Right renal pelvis (tissue), 4 donors: ENCODE measurements around the gene CRYBB3. TPM values are rescaled to one million over a fixed set of nuclear protein-coding genes. Genes with fewer than 3 reads are reported as not detected.
"Not testable (repeated sequence)": the region's sequence is repeated elsewhere in the genome, so short reads cannot be mapped to it uniquely, and the experiment has no call there.

Experiments
- DNase-seq, 4 donors: peaks; one replicate each; pipeline ENCODE4 v3.0.0-alpha.2; 2013; ENCODE audit warnings: low read depth in 4 of 4, low spot score in 3 of 4, missing footprints in 1 of 4
- polyA plus RNA-seq, 4 donors: library from polyadenylated mRNA; unstranded; fragments of 120-200 nt; gene quantifications; one replicate each; pipeline ENCODE4 v1.2.1, GENCODE V29; 2013; ENCODE audit not compliant: insufficient read length in 4 of 4

The CRYBB3 gene
- polyA plus RNA-seq, 4 donors = 0.23 to 0.32 TPM; not detected in 2

DNA sequence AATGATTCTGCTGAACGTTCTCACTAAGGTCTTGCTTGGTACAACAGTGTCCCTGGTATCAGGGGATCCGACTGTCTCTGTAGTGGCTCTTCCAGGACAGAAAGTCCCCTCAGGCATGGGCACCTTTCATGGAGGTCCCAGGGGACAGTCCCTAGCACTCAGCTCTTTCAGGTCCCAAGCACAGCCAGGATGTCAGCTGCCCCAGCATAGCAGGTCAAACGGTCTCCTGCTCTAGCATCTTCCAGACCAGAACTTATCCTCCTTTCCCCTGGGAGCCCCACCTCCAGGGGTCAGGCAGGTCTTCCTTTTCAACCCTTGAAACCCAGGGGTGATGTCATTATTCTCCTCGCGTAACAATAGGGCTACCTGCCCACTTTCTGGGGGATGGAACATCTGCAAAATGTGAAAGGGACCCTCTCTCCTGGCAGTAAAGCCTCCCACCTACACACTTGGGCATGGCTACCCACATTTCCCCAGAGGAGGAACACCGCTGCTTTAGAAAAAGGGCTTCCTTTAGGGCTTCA lies 24.7 kb upstream of the CRYBB3 start:
- no peak for DNase-seq

DNA sequence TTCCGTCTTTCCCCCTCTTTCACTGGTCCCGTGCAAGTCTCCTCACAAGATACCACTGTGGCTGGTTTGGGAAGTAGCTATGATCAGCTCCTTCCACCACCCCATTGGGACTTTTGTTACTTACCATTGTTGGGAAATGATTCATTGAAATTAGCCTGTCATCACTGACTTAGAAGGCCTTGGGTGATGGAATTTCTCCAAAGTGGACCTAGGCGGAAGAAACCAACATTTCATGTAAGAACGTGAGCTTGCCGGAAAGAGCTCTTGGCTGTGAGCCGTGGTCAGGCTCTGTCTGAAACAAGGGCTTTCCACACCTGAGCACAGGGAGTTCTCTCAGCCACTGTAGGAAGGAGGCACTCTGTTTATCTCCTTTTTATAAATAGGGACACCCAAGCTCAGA lies 23.5 kb upstream of the CRYBB3 start:
- DNase-seq = no peak

DNA sequence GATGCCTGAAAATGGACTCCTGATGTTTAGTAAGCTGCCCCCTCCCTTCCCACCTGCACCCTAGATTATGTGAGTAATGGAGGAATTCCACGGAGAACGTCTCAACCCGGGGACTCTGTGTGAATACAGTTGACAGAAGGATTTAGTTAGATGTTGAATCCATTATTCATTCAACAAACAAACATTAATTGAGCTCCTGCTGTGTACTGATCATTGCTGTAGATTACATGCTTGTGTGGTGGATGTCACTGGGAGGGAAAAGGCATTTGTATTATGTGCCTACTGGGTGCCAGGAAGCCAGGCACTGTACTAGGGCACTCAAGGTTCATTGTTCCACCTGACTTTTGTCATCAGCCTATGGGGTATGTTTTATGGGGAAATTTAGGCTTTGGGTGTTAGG lies 22.9 kb upstream of the CRYBB3 start:
- no peak for DNase-seq

DNA sequence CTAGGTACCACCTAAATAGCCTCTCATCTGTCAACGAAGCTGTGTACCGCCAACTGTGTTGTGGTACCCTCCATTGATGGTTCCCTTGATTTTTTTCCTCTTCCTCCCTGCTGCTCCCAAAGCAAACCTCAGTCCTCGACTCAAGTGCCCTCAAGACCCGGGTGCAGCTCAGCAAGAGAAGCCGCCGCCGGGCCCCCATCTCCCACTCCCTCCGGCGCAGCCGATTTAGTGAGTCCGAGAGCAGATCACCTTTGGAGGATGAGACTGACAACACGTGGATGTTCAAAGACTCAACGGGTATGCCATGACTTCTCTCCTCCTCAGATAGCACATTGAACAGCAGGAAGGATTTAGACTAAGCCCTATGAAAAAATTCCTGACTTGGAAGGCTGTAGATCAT lies 22.4 kb upstream of the CRYBB3 start:
- DNase-seq = no peak

DNA sequence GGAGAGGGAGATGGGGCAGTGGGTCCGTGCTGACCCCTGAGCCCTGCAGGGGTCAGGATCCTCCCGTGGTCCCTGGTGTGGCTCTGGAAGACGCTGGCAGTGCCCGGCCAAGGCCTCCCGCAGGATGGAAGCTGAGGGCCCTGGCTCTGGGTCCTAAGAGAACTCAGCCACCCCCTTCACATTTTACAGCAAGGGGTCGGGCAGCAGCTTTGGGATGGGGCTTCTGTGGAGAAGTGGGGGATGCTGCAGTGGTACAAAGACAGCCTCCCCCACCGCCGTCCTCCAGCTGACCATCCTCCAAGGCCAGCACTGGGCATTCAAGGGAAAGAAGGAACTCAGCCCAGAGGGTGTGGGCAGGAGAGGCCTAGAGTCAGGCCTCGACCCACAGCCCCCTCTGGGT lies 21.8 kb upstream of the CRYBB3 start:
- DNase-seq = no peak

DNA sequence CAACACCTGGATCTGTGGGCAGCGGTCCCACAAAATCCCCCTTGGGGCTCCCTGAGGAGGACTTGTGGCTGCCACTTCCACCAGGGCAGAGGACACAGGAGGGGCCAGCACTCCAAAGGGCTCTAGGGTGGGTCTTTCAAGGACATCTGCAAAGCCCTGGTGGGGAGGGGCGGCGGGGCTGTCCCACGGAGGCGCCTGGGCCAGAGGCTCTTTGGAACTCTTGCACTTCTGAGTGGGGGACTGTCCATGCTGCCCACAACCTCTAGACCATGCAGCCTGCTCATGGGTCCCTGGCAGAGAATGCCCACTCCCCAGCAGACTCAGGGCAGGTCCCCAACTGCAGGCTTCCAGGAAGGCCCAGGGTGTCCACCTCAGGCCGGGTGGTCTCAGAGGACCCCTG lies 21.3 kb upstream of the CRYBB3 start:
- not testable (repeated sequence) for DNase-seq

DNA sequence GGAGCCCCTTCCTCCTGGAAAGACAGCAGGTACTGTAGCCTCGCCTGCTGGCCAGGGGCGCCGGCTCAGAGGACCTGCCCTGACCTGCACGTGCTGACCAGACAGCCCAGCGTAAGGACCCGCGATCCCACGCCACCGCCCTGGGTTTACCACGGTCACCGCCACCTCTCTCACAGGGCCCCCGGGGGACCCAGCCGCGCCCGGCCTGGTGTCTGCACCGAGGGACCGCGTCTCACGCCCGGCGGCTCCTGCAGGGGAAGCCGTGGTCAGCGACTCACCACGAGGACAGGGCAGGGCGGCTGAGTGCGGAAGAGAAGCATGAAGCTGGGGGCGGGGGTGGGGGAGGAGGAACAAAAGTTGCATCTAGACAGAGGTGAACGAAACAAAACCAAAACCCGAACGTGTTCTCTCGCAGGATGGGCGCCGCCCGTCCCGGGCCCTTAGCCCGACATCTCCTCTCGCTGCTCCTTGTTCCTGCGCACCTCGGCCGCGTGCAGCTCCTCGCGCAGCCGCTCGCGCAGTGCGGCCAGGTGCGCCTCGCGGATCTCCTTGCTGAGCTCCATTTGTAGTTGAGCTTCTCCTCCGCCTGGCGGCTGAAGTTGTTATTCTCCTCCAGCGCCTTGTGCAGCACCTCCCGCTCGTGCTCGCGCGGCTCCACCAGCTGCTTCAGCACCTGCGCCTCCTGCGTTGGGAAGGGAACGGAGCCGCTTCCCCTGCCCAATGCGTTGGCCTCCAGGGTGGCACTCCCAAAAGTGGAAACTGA lies 20.6 kb upstream of the CRYBB3 start:
- not testable (repeated sequence) for DNase-seq

DNA sequence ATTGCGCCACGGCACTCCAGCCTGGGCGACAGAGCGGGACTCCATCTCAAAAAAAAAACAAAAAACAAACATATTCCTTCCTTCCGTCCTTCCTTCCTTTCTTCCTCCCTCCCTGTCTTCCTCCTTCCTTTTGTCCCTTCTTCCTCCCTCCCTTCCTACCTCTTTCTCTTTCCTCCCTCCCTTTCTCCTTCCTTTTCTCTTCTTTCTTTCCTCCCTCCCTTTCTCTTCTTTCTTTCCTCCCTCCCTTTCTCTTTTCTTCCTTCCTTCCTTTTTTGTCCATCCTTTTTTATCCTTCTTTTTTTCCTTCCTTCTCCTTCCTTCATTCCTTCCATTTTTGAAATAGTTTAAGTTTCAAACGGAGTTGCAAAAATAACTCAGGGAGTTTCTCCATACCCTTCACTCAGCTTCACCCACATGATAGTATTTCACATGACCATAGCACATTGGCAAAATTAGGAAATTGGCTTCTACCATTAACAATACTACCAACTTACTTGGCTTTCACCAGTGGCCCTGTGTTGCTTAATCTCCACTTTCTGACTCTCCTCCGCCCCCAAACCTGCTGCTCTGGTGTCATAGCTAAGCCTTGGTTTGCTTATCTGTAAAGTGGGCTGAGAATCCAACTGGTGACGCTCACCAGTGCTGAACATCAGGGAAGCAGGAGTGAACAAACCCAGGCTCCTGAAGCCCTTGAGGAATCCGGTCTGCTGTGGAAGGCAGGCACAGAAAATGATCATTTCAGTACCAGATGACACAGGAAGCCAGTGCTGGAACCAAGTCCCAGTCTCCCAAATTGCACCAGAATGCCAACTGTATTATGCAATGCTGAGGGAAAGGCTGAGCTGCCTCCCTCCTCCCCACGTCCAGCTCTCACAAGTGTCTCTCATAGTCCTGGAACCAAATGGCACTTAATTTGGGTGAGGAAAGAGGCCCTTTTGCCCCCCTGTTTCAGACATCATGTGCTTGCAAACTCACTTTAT lies 17.2 kb upstream of the CRYBB3 start:
- no peak for DNase-seq

DNA sequence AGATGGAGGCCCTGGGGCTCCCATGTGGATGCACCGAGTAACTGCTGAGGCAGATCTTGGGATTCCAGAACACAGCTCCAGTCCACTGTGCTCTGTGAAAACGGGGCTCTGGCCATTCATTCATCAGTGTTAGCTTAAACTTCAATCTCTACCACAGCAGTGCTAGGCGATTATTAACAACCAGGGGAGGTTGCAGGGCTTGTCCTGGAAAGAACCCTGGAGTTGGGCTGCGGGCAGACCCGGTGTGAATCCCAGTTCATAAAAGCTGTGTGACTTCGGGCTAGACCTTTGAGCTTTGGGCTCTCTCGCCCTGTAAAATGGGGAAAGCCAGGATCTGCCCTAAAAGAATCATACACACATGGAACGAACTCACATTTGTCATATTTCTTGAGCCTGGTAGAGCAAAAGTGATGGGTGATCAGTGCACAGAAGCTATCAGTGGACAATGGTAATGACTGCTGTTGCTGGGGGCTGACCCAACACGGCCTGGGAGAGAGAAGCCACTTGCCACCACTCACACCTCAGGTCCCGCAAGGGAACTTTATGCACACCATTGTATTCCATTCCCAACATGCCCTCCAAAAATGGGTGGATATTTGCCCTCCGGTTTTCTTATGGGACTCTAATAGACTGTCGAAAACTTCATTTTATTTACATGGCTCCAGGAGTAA lies 15.6 kb upstream of the CRYBB3 start:
- DNase-seq = peak in 2 of 4 donors; percentile 16 to 28

DNA sequence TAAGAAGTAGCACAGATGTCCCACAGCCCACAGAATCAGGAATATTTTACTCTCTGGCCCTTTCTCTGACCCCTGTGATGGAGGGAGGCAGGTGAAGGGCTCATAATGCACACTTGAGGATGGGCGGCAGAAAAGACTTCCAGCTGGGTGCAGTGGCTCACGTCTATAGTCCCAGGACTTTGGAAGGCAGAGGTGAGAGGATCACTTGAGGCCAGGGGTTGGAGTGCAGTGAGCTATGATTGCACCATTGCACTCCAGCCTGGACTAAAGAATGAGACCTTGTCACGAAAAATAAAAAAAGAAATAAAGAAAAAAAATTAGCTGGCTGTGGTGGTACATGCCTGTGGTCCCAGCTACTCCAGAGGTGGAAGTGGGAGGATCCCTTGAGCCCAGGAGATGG lies 13.5 kb upstream of the CRYBB3 start:
- no peak for DNase-seq

DNA sequence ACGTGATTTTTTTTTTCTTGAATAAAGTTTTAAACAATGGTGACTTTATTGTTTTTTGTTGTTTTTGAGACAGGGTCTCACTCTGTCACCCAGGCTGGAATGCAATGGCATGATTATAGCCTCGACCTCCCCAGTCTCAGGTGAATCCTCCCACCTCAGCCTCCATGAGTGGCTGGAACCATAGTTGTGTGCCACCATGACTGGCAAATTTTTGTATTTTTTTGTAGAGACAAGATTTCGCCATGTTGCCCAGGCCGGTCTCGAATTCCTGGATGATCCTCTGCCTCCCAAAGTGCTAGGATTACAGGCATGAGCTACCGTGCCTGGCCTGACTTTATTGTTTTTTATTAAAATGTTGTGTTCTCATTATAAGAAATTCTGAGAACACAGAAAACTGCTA lies 12.2 kb upstream of the CRYBB3 start:
- DNase-seq = no peak

DNA sequence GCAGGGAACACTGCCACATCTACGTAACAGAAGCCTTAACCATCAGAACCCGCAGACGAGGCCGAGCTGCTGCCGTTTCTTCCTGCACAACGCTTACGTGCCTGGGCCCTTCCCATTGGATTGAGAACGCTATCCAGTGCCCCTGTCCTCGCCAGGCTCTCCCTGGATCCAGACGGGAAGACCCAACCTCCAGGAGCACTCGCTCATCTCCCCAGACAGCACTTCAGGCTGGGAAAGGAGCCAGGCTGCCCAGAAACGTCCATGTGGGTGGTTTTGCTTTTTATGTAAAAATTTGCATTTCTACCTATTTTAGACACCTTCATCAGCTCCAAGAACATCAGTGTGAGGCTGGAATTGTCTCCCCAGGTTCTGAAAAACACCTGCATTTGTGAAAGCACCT lies 7.3 kb upstream of the CRYBB3 start:
- no peak for DNase-seq

DNA sequence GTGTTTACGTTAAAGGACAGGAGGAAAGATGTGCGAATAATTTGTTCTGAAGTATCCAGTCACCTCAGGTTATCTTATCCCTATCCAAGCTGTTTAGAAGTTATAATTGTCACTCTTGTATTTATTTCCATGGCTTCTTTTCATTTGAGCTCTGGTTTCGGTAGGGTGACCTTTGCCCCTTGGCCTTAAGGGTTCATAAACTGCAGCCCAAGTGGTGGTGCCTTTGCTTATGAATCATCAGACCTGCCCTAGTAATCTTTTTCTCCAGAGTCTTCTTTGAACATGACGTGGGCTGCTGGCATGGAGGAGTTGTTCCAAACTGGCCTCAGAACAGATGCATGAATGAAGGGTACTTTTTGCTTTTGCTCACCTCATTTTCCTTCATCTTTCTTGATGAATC lies 6.5 kb upstream of the CRYBB3 start:
- DNase-seq = no peak

DNA sequence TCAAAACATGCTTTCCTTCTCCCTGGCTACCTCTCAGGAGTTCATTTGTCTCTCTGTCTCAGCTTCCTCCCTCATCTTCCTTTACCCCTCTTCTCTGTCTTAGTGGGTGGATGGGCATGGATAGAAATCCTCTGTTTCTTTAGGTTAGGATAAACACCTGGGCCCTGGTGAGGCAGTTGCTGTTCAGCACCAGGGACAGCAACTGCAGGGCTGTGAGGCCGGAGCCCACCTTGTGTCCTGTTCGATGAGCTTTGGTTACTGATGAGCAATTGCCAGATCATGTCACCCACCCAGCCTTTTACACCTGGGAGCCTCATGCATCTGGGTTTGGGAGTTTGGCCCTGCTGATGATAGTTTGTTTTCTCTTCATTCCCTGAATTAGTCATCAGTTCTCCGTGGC lies 6.1 kb upstream of the CRYBB3 start:
- DNase-seq = peak in 3 of 4 donors; percentile 22 to 32 (median 30)

DNA sequence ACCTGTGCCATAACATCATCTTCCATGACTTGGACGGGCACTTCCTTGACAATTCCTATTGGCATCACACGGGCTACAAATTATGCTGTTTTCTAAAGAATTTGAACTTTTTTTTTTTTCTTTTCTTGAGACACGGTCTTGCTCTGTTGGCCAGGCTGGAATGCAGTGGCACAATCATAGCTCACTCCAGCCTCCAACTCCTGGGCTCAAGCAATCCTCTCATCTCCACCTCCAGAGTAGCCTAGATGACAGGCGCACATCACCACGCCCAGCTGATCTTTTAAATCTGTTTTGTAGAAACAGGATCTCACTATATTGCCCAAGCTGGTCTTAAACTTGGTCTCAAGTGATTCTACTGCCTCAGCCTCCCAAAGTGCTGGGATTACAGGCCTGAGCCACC lies 3.3 kb upstream of the CRYBB3 start:
- no peak for DNase-seq

DNA sequence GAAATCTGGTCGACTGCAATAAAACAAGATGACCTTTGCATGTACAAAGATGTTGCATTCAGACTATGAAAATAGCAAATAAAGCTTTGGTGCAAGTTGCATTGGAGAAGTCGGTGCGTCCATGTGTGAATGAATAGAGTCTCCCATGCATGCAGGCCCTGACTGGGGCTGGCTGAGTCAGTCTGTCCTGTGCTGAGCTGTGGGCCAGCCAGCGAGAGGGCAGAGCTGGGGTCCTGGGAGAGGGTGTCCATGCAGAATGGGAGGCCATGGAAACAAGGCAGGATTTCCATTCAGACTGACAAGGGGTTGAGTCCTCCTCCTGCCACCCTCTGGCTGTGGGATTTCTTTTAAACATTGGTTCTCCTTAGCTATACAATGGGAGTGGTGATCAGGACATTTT lies 2.3 kb upstream of the CRYBB3 start:
- DNase-seq = no peak

DNA sequence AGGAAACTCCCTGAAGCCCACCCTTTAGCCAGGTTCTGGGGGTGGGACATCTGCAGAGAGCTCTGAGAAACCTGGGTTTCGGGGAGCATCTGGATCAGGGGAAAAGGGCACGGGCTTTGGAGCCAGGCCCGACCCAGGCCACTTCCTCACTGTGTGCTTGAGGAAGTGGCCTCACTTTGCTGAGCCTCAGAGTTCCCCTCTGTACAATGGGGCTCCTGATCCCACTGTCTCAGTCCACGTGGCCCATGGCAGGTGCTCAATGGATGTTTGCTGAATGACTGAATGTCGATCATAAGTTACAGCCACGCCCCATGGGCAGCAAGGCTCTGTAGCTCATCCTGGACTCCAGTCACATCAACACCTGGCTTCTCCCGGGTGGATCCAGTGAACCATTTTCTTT lies 1.3 kb downstream of the CRYBB3 start:
- DNase-seq = no peak

DNA sequence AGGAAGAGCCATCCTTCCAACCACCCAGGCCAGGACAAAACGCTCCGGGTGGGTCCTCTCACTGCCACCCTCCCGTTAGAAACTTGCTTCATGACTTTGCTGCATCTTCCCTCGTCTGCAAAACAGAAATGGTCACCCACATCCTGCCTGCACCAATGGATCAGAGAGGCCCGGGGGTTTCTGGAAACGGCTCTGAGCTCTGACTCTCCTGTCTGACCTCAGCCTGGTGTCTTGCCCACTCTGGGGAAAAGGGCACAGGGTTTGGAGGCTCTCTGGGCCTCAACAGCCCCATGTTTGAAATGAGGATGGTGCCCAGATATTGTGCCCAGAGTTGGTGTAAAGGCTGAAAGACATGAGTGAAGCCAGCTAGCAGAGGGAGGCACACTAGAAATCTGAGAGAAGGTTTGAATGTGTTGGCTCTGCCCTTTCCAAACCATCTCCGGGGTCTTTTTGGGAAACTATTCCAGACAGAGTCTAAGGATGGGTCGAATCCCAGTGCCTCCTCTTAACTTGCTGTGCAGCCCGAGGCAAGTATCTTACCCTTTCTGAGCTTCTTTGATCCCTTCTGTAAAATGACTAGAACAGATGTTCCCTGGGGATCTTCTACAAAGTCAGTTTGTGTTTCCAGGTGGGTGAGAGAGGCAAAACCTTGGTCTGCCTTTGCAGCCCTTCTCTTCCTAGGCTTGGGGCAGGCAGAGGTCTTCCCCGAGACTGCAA lies 2.1 kb downstream of the CRYBB3 start:
- no peak for DNase-seq

DNA sequence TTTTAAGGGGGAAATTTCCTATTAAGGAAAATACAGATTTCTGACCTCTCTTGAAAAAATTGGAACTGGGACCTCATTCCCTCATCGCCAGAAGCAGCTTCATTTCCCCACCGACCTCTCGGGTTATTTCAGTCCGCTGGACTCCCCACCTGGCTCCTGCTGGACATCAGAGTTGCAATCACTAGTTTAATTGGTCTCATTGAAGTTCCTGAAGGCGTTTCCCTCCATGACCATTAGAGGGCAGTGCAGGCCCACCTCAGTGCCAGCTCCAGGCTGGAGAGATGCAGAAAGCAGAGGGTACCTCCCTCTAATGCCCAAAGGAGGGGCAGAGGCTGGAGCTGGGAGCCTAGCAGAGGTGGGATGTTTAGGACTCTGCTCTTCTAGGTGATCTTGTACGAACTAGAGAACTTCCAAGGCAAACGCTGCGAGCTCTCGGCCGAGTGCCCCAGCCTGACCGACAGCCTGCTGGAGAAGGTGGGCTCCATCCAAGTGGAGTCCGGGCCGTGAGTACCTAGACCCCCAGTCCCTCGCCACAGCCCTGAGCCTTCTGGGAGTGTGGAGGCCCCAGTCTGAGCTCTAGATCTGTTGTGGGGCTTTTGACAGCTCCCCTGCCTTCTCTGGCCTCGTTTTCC lies 2.7 kb downstream of the CRYBB3 start:
- DNase-seq = peak in 3 of 4 donors; percentile 38 to 54 (median 43)

DNA sequence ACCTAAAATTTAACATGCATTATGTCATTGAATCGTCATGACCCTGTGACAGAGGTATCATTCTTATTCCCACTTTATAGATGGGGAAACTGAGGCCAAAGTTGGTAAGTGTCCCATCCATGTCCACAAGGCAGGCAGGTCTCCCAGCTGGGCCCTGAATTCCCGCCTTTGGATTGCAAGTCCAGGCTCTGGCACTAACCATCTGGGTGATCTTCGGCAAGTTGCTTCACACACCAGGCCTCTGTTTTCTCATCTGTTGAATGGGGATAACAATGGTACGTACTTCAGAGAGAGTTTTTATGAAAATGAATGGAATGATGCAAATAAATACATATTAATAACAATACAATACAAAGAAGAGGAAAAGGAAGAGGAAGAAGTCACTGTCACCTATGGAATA lies 3.4 kb downstream of the CRYBB3 start:
- DNase-seq = no peak
